Measurements from ENCODE around the gene ACSL3.

Gene ACSL3

GRCh38 chr2:222900354-222900753 is 39.5 kb downstream of the ACSL3 start:
- Histone ChIP-seq H3K9me3 (ENCODE audit: insufficient read depth, low read depth, low read length) (no peaks in the 10 kb centered on the region), H3K4me3 (ENCODE audit: low read length) (no peak overlapping the region), H3K27ac (ENCODE audit: low read depth, low read length) (no peak overlapping the region), H3K4me1 (ENCODE audit: insufficient read depth, low read length) (peaks cover 28% of the 10 kb centered on the region), H3K9ac (ENCODE audit: low read depth, low read length) (no peak overlapping the region; the same call in 1 of the 2 replicates), H3K27me3 (ENCODE audit: insufficient read depth, low read length) (no peaks in the 10 kb centered on the region), H3K36me3 (ENCODE audit: insufficient read depth, low read length) (no peaks in the 10 kb centered on the region)
- WGBS: 90% methylated on average over 2 of the region's 2 CpGs

- no peak overlapping the region for H3K4me3 ChIP-seq (ENCODE audit: low read length)
- H3K36me3 ChIP-seq (ENCODE audit: insufficient read depth, low read length): no peaks in the 10 kb centered on the region
- H3K27ac ChIP-seq (ENCODE audit: low read depth, low read length): no peak overlapping the region
- H3K27me3 ChIP-seq (ENCODE audit: insufficient read depth, low read length): no peaks in the 10 kb centered on the region
- 75% methylated on average over 4 of the region's 4 CpGs for WGBS
- H3K9ac ChIP-seq (ENCODE audit: low read depth, low read length): no peak overlapping the region
- peaks cover 39% of the 10 kb centered on the region for H3K4me1 ChIP-seq (ENCODE audit: insufficient read depth, low read length)
- H3K9me3 ChIP-seq (ENCODE audit: insufficient read depth, low read depth, low read length): no peaks in the 10 kb centered on the region
Measured at GRCh38 chr2:222902660-222903059, 41.8 kb downstream of the ACSL3 start.

DNA sequence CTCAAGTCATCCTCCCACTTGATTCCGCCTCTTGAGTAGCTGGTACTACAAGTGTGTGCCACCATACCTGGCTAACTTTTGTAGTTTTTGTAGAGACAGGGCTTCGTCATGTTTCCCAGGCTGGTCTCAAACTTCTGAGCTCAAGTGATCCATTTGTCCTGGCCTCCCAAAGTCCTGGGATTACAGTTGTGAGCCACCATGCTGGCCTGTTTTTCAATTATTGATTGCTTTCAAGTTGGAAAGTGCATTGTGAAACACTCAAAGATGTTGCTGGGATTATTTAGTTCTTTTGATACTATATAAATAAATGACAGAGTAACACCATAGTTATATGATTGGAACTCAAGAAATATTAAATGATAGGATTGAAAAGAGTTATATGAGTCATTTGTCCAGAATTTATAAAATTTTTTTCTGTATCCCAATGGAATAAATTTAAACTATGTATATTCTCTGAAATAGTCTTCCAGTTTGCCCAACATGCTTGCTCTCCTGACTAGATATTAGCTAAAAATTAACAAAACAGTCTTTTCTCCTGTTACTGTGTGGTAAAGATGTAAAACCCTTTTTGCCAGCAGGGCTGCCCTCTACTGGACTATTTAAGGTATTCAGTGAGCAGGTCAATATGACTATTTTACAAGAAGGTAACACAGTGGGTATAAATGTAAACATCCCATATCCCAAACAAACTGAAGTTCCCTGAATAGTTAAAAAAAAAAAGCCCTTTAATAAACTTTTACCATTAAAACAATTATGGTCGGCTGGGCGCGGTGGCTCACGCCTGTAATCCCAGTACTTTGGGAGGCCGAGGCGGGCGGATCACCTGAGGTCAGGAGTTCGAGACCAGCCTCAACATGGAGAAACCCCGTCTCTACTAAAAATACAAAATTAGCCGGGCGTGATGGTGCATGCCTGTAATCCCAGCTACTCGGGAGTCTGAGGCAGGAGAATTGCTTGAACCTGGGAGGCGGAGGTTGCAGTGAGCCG is 42.7 kb downstream of the ACSL3 start:
- Histone ChIP-seq H3K4me3 (ENCODE audit: low read length) (no peak overlapping the region), H3K4me1 (ENCODE audit: insufficient read depth, low read length) (peaks cover 48% of the 10 kb centered on the region), H3K9ac (ENCODE audit: low read depth, low read length) (no peak overlapping the region), H3K27ac (ENCODE audit: low read depth, low read length) (no peak overlapping the region), H3K27me3 (ENCODE audit: insufficient read depth, low read length) (no peaks in the 10 kb centered on the region), H3K9me3 (ENCODE audit: insufficient read depth, low read depth, low read length) (no peaks in the 10 kb centered on the region), H3K36me3 (ENCODE audit: insufficient read depth, low read length) (no peaks in the 10 kb centered on the region)
- 96% methylated on average over 16 of the region's 16 CpGs for WGBS

GRCh38 chr2:222904557-222905258 is 43.9 kb downstream of the ACSL3 start:
- Histone ChIP-seq H3K4me1 (ENCODE audit: insufficient read depth, low read length) (peaks cover 55% of the 10 kb centered on the region), H3K36me3 (ENCODE audit: insufficient read depth, low read length) (peaks cover 11% of the 10 kb centered on the region), H3K9me3 (ENCODE audit: insufficient read depth, low read depth, low read length) (no peaks in the 10 kb centered on the region), H3K27me3 (ENCODE audit: insufficient read depth, low read length) (no peaks in the 10 kb centered on the region), H3K9ac (ENCODE audit: low read depth, low read length) (no peak overlapping the region), H3K4me3 (ENCODE audit: low read length) (no peak overlapping the region), H3K27ac (ENCODE audit: low read depth, low read length) (no peak overlapping the region)
- WGBS: 91% methylated on average over 2 of the region's 2 CpGs

DNA sequence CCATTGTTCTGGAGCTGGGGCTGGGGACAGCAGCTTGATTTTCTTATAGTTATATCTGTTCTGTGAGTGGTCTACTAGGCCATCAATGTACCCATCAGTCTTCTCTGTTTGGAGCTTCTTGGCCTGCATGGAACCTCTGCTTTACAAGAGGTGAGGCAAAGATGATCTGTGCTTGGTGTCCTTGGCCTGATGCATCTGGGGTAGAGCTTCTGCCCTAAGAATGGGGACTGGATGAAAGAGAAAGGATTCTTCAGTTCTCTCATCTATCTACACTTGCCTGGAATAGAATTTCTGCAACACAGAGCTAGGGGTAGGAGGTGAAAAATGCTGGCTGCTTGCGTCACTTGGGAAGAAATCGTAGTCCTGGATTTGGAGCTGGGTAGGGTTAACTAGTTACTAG is 46.2 kb downstream of the ACSL3 start:
- 98% methylated on average over 2 of the region's 2 CpGs for WGBS
- Histone ChIP-seq H3K9me3 (ENCODE audit: insufficient read depth, low read depth, low read length) (no peaks in the 10 kb centered on the region), H3K4me1 (ENCODE audit: insufficient read depth, low read length) (peaks cover 49% of the 10 kb centered on the region), H3K27me3 (ENCODE audit: insufficient read depth, low read length) (no peaks in the 10 kb centered on the region), H3K9ac (ENCODE audit: low read depth, low read length) (no peak overlapping the region), H3K36me3 (ENCODE audit: insufficient read depth, low read length) (peaks cover 21% of the 10 kb centered on the region), H3K4me3 (ENCODE audit: low read length) (no peak overlapping the region), H3K27ac (ENCODE audit: low read depth, low read length) (no peak overlapping the region)

DNA sequence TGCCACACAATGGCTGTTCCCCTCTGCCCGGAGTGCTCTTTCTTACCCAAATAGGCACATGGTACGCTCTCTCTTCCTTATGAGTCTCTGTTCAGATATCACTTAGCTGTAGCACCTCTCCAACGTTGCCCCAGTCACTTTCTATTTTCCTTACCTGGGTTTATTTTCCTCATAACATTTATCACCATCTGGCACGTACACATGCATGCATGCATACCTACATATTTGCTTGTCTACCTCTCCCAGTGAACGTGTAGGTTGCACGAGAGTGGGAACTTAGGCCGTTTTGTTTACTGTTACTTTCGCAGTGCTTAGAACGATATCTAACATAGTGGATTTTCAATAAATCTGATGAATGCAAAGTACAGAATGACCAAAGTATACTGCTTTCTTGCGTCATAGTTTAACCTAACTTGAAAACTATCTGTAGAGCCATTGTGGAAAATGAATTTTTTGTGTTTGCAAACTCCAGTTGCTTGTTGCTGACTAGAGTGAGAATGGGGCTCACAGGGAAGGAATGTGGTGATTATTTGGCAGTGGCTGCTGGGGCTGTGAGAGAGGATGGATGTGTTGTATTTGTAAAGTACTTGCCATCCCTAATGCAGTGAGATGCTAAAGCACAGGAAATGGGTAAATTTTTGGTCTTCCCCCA is 47.1 kb downstream of the ACSL3 start:
- no peaks in the 10 kb centered on the region for H3K9me3 ChIP-seq (ENCODE audit: insufficient read depth, low read depth, low read length)
- H3K9ac ChIP-seq (ENCODE audit: low read depth, low read length): no peak overlapping the region
- H3K4me1 ChIP-seq (ENCODE audit: insufficient read depth, low read length): peaks cover 49% of the 10 kb centered on the region
- 76% methylated on average over 10 of the region's 10 CpGs for WGBS
- no peak overlapping the region for H3K4me3 ChIP-seq (ENCODE audit: low read length)
- peak overlapping the region; percentile 70 for H3K27ac ChIP-seq (ENCODE audit: low read depth, low read length)
- no peaks in the 10 kb centered on the region for H3K27me3 ChIP-seq (ENCODE audit: insufficient read depth, low read length)
- H3K36me3 ChIP-seq (ENCODE audit: insufficient read depth, low read length): peaks cover 25% of the 10 kb centered on the region

DNA sequence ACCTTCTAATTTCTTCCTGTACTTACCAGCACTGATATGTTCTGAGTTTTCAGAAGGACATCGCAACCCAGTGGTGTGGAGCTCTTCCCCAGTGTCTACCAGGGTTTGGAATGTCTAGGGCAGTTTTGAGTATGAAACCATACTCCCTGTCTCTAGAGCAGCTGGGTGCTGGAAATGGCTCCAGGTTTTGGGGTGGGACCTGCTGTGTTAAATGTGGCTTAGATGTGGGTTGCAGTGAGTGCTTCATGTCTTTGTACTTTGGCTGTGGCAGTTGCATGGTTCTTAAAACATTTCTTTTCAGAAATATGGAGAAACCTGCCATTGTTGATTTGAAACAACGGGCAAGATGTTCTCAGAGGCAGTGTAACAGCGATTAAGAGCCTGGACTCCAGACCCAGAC is 48.5 kb downstream of the ACSL3 start:
- Histone ChIP-seq H3K36me3 (ENCODE audit: insufficient read depth, low read length) (peaks cover 25% of the 10 kb centered on the region), H3K9me3 (ENCODE audit: insufficient read depth, low read depth, low read length) (no peaks in the 10 kb centered on the region), H3K4me1 (ENCODE audit: insufficient read depth, low read length) (peaks cover 43% of the 10 kb centered on the region), H3K4me3 (ENCODE audit: low read length) (no peak overlapping the region), H3K27ac (ENCODE audit: low read depth, low read length) (peak overlapping the region; percentile 46; the same call in 1 of the 2 replicates), H3K27me3 (ENCODE audit: insufficient read depth, low read length) (no peaks in the 10 kb centered on the region), H3K9ac (ENCODE audit: low read depth, low read length) (no peak overlapping the region)
- WGBS: 97% methylated on average over 3 of the region's 3 CpGs

GRCh38 chr2:222912117-222912516 is 51.3 kb downstream of the ACSL3 start:
- Histone ChIP-seq H3K27me3 (ENCODE audit: insufficient read depth, low read length) (no peaks in the 10 kb centered on the region), H3K36me3 (ENCODE audit: insufficient read depth, low read length) (peaks cover 32% of the 10 kb centered on the region), H3K9ac (ENCODE audit: low read depth, low read length) (no peak overlapping the region), H3K9me3 (ENCODE audit: insufficient read depth, low read depth, low read length) (no peaks in the 10 kb centered on the region), H3K27ac (ENCODE audit: low read depth, low read length) (no peak overlapping the region; the same call in 1 of the 2 replicates), H3K4me1 (ENCODE audit: insufficient read depth, low read length) (peaks cover 53% of the 10 kb centered on the region), H3K4me3 (ENCODE audit: low read length) (no peak overlapping the region)
- WGBS: 76% methylated on average over 2 of the region's 2 CpGs

- Histone ChIP-seq H3K9me3 (ENCODE audit: insufficient read depth, low read depth, low read length) (no peaks in the 10 kb centered on the region), H3K9ac (ENCODE audit: low read depth, low read length) (no peak overlapping the region), H3K27me3 (ENCODE audit: insufficient read depth, low read length) (no peaks in the 10 kb centered on the region), H3K36me3 (ENCODE audit: insufficient read depth, low read length) (peaks cover 37% of the 10 kb centered on the region), H3K27ac (ENCODE audit: low read depth, low read length) (no peak overlapping the region), H3K4me3 (ENCODE audit: low read length) (no peak overlapping the region), H3K4me1 (ENCODE audit: insufficient read depth, low read length) (peaks cover 54% of the 10 kb centered on the region)
- WGBS: 87% methylated on average over 3 of the region's 3 CpGs
Measured at GRCh38 chr2:222912776-222913175, 51.9 kb downstream of the ACSL3 start.

- WGBS: 94% methylated on average over 5 of the region's 7 CpGs
- Histone ChIP-seq H3K27ac (ENCODE audit: low read depth, low read length) (no peak overlapping the region), H3K9ac (ENCODE audit: low read depth, low read length) (no peak overlapping the region), H3K36me3 (ENCODE audit: insufficient read depth, low read length) (peaks cover 41% of the 10 kb centered on the region), H3K4me3 (ENCODE audit: low read length) (no peak overlapping the region), H3K27me3 (ENCODE audit: insufficient read depth, low read length) (no peaks in the 10 kb centered on the region), H3K9me3 (ENCODE audit: insufficient read depth, low read depth, low read length) (no peaks in the 10 kb centered on the region), H3K4me1 (ENCODE audit: insufficient read depth, low read length) (peaks cover 45% of the 10 kb centered on the region)
Measured at GRCh38 chr2:222915092-222915957, 54.5 kb downstream of the ACSL3 start.

Data from HUES64 (cell line).